ENCODE results near the gene PPP1R15A.
"Not testable (repeated sequence)": the region's sequence is repeated elsewhere in the genome, so short reads cannot be mapped to it uniquely, and the experiment has no call there.

The PPP1R15A gene

DNA sequence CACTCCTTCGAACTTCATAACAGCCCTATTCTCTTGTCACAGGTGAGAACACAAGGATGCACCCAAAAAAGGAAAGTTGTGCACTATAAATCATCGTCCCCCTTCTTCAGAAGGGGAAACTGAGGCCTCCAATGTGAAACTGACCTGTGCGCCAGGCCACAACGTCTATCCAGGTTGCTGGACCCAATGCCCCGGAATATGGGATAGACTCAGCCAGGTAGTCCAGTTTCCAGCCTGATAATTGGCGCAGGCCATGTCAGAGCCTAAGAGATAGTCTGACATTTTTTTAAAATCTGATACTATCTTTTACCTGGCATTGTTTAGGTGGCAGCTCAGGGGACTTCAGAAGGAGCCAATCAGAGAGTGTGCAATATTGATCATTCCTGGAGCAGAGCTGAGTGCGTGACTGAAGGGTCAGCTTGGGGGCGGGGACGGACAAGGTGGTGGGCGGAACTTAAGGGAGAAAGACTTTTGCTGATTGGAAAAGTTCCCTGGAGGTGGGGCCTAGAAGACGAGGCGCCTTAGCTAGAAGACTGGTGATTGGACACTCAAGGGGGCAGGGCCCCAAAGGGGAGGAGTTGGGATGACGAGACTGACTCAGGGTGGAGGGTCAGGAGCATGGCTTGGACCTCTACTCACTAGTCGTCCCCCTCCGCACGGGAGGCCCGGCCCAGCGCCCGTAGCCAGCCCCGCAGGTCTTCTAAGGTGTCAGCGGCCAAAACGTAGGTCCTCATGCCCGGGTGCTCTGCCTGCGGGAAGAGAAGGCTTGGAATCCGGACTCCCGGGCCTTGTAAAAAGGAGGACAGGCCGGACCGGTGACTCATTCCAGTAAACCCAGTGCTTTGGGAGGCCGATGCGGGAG lies 12.3 kb upstream of the PPP1R15A start:
- no peak for DNase-seq

- DNase-seq = no peak
Observed at GRCh38 chr19:48861313-48861712, 10.9 kb upstream of the PPP1R15A start.

- no peak for DNase-seq
Observed at GRCh38 chr19:48862827-48863226, 9.4 kb upstream of the PPP1R15A start.

- no peak for DNase-seq
Observed at GRCh38 chr19:48866692-48867091, 5.5 kb upstream of the PPP1R15A start.

DNA sequence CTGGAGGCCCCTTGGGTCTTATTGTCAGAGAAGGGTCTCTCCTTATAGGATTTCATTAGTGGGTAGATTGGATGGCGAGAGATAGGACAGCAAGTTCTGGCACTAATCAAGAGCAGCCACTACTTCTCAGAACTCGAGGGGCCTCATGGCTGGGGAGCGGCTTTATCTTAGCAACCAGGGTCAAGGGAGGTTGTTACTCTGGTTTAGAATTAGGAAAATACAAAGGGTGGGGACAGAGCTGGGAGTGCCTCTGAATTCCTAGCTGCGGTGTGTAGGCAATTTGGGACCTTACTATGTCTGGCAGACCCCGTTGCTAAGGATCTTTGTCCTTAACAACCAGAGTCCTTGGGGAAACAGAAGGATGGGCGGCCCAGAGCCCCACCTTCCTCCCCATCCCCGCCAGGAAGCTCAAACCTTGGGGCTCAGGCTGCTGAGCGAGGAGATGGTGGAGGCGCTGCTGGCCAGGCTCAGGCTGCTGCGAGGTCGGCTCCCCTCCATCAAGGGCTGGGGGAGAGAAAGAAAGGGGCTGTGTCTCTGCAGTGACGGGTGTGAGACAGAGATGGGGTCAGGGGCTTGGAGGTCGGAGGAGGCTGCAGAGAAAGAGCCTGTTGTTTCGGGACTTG lies 5.0 kb upstream of the PPP1R15A start:
- DNase-seq = no peak

- no peak for DNase-seq
Observed at GRCh38 chr19:48867746-48868113, 4.5 kb upstream of the PPP1R15A start.

GRCh38 chr19:48868114-48868886 lies 3.9 kb upstream of the PPP1R15A start, which contains the start of gene PLEKHA4:
TSS of gene PLEKHA4 (minus strand) at chr19:48868617. CDS start at chr19:48867620, 997 bp downstream.
- no peak for DNase-seq

GRCh38 chr19:48870048-48870447 lies 2.2 kb upstream of the PPP1R15A start:
- no peak for DNase-seq

DNA sequence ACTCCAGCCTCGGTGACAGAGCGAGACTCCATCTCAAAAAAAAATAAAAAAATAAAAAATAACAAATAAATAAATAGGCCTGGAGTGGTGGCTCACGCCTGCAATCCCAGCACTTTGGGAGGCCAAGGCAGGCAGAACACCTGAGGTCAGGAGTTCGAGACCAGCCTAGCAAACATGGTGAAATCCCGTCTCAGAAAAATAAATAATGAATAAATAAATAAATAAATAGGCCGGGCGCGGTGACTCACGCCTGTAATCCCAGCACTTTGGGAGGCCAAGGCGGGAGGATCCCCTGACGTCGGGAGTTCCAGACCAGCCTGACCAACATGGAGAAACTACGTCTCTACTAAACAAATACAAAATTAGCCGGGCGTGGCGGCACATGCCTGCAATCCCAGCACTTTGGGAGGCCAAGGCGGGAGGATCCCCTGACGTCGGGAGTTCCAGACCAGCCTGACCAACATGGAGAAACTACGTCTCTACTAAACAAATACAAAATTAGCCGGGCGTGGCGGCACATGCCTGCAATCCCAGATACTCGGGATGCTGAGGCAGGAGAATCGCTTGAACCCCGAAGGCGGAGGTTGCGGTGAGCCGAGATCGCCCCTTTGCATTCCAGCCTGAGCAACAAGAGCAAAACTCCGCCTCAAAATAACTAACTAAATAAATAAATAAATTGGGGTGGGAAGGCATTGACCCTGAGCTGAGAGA lies 595 bp upstream of the PPP1R15A start:
- DNase-seq = not testable (repeated sequence)

DNA sequence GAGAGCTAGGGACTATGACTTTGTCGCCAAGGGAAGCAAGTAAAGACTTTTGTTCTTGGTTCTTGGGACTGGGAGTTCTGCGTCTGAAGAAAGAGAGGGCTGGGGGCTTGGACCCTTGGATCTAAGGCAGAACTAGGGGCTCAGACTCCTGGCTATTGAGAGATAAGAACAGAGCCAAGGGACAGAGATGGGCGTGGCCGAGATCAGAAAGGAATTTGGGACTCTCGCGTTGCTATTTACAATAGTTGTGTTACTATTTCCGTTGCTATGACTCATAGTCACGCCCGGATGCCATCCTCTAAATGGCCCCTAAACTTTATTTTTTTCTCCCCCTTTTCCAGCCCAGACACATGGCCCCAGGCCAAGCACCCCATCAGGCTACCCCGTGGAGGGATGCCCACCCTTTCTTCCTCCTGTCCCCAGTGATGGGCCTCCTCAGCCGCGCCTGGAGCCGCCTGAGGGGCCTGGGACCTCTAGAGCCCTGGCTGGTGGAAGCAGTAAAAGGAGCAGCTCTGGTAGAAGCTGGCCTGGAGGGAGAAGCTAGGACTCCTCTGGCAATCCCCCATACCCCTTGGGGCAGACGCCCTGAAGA lies 759 bp downstream of the PPP1R15A start:
- DNase-seq = peak; percentile 33

DNA sequence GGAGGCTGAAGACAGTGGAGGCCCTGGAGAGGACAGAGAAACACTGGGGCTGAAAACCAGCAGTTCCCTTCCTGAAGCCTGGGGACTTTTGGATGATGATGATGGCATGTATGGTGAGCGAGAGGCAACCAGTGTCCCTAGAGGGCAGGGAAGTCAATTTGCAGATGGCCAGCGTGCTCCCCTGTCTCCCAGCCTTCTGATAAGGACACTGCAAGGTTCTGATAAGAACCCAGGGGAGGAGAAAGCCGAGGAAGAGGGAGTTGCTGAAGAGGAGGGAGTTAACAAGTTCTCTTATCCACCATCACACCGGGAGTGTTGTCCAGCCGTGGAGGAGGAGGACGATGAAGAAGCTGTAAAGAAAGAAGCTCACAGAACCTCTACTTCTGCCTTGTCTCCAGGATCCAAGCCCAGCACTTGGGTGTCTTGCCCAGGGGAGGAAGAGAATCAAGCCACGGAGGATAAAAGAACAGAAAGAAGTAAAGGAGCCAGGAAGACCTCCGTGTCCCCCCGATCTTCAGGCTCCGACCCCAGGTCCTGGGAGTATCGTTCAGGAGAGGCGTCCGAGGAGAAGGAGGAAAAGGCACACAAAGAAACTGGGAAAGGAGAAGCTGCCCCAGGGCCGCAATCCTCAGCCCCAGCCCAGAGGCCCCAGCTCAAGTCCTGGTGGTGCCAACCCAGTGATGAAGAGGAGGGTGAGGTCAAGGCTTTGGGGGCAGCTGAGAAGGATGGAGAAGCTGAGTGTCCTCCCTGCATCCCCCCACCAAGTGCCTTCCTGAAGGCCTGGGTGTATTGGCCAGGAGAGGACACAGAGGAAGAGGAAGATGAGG lies 1.5 kb downstream of the PPP1R15A start:
- DNase-seq = no peak

- DNase-seq = peak; percentile 62
Observed at GRCh38 chr19:48874303-48875135, 2.3 kb downstream of the PPP1R15A start.

- not testable (repeated sequence) for DNase-seq
Observed at GRCh38 chr19:48876043-48876981, 4.1 kb downstream of the PPP1R15A start.

DNA sequence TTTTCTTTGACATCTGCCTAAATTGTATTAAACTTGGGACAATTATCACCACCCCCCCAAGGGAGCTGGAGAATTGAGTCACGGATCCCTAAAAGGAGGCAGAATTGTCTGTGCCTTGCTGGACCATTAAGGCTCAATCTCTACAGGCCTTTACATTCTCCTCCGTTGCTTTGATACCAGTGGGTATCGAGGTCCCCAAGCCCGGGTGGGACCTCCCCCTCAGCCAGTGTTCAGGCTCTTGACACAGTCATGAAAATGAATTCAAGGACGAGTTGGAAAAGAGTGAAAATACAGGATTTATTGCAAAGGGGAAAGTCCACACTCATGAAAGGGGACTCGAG lies 5.6 kb downstream of the PPP1R15A start:
- no peak for DNase-seq

DNA sequence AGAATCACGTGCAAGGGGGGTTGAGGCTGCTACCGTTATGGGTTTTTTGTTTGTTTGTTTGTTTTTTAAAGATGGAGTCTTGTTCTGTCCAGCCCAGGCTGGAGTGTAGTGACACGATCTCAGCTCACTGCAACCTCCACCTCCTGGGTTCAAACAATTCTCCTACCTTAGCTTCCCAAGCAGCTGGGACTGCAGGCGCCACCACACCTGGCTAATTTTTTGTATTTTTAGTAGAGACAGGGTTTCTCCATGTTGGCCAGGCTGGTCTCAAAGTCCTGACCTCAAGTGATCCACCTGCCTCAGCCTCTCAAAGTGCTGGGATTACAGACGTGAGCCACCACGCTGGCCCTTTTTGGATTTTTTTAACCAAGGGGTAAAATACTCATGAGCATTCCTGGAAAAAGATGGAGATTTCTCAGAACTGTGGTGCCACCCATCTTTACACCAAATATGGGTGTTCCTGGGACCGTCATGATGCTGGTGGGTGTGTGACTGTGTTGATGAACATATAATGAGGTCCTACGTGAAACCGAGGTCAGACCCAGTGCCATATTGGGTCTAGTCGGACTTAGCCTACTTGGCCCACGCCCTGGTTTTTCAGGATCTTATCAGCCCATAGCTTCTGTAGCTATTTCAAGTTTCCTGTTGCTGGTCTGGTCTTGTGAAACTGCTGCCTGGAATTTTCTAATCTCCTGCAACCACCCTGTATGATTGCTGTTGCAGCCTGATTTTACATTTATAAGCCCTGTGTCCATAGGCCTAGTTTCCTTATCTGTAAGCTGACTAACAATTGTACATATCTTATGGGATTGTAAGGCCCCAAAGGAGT lies 6.2 kb downstream of the PPP1R15A start:
- DNase-seq = no peak

- no peak for DNase-seq
Observed at GRCh38 chr19:48879025-48879637, 6.9 kb downstream of the PPP1R15A start.

DNA sequence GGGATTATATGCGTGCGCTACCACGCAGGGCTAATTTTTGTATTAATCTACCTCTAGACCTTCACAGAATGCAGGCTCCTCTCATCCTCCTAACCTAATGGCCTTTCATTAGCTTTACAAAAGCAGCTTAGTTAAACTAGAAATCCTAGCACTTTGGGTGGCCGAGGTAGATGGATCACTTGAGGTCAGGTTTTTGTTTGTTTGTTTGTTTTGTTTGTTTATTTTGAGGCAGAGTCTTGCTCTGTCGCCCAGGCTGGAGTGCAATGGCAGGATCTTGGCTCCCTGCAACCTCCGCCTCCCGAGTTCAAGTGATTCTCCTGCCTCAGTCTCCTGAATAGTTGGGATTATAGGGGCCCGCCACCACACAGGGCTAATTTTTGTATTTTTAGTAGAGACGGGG lies 7.5 kb downstream of the PPP1R15A start:
- not testable (repeated sequence) for DNase-seq
